Heart left ventricle (tissue), 13 donors: ENCODE data around the gene AKAP12.

ENCODE experiments used
- CTCF ChIP-seq, 12 donors: fragments of 200-600 bp; sonication (generic) in 4 of 12; IDR thresholded peaks; one replicate each; pipeline versions ENCODE4 v1.5.0 to v1.8.0; 2018 to 2022; ENCODE audit warnings: antibody characterized with exemption in 12 of 12, mild to moderate bottlenecking in 5 of 12
- POLR2A ChIP-seq, 2 donors: fragments of 450-650 bp; IDR thresholded peaks; one replicate each; pipeline ENCODE4 v1.6.1; 2017; ENCODE audit warnings: antibody characterized with exemption in 2 of 2, mild to moderate bottlenecking in 2 of 2, moderate library complexity in 2 of 2
- donor health status: ischemic (EF 13 %, LVEDD 7.1; RV severe dilation, severe dysfunction).
- donor health status: DM: no; HTN: yes; CAD: no.
- donor health status: DM: no; HTN: no; CAD: no.
- donor health status: ischemic (EF 25% LVEDD 6.9; RV normal size, moderate dysfunction).
- donor health status: ischemic (EF 25% LVEDD 5.7; RV mildly dilated, moderate dysfunction).
- donor health status: ischemic (EF 35%, LVEDD 5.7; RV mildly dilated, moderate dysfunction).
- donor health status: nonischemic (EF 11% LVEDD 7.7; RV severe dilation, severe dysfunction).
- donor health status: DM: yes; HTN: yes; CAD: no.
- donor health status: PGD.
- donor health status: ischemic (EF 29% LVEDD 5.4; RV normal size, mild dysfunction).
- donor health status: nonischemic (EF 23%, LVEDD 6.1; RV moderate dilation, normal function).

GRCh38 chr6:151359486-151359885 lies 119.7 kb downstream of the AKAP12 start:
- TF ChIP-seq CTCF (IDR thresholded peaks at IDR 0.05) (no peak), POLR2A (IDR thresholded peaks at IDR 0.05) (no peak)
